GM18498 (cell line): ENCODE measurements around the gene PDGFD.

Experiments
- ATAC-seq: cut with Tn5 transposase; IDR thresholded peaks from one replicate; pipeline ENCODE4 v1.9.1; 2021; ENCODE audit warnings: mild to moderate bottlenecking, moderate library complexity; ENCODE audit not compliant: unreplicated experiment

PDGFD gene

DNA sequence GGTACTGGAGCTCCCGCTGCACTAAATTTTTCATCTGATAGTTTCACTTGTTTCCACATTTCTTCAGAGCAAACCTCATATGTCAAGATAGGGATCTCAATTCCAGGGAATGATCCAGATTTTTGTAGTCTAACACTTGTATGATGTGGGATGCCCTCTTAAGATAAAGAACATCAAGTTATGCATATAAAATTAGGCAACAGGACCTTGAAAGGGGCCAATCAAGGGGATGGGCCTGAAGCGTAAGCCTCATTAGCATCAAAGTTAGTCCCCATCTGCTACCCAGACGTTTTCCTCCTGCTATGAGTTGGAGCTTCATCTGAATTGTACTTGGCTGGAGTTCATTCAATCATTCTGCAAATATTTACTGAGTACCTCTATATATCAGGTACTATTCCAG, 17.5 kb downstream of the PDGFD start:
- no peak for ATAC-seq

DNA sequence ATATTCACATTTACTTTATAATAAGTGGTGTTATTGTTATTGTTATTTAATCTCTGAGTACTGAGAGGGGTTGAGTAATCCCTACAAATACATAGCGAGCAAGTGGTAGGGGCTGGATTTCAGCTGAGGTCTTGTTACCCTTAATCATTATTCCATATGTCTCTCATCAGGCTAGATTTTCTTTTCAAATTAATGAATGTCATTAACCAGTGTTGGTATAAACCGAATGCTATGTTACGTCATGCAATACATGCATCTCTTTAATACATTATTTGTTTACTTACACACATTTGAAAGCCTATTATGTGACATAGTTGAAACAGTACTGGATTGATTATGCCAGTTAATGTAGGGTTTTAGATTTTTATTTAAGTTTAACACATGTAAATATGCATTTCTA, 18.9 kb downstream of the PDGFD start:
- no peak for ATAC-seq

DNA sequence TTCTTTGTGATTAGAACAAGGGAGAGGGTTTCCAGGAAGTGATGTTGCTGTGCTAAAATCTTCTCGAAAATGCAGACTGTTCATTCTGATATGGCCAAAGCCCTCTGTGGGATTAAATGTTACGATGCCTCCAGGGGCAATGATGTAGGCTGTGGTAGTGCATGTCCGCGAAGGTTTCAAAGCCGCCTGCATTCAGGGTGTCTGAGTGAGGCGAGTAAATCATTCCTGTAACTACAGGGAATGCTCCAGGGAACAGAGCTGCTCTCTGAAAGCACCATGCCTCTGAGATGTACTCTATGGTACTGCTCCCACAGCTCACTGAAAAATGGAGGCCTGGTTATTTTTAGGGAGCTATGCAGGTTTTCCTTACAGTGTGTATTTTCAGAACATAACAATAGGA, 21.2 kb downstream of the PDGFD start:
- ATAC-seq: no peak

DNA sequence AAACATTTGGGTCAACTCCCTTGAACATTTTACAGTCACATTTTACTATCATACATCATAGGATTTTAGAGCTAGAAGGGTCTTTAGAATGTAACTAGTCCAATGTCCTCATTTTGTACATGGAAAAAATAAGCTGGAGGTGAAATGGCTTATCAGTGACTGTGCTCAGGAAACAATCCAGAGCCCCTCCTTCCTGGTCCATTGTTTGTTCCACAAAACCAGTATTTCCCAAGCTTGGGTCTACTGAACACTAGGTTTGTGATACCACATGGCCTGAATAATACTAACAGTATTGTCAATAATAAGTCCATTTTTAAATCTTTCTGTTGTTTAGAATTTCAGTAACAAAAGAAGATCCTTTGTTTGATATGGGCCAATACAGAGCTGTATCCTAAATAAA, 27.1 kb downstream of the PDGFD start:
- ATAC-seq: no peak

DNA sequence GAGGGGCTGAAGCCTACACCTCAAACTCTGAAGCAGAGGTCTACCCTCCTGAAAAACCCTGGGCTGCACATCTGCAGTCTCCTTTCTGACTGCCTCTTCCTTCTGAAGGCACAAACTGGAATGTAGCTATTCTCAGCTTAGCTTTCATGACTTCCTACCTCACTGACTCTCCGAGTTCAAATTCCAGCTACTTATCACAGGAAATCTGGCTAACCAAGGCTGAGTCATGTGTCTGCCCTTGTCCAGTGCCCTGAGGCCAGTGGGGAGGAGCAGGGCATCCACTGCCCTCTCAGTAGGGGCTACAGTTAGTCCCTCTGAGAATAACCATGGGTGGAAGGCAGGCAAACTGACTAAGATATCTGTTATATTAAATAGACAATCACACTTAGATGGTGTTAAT, 29.2 kb downstream of the PDGFD start:
- ATAC-seq: no peak

DNA sequence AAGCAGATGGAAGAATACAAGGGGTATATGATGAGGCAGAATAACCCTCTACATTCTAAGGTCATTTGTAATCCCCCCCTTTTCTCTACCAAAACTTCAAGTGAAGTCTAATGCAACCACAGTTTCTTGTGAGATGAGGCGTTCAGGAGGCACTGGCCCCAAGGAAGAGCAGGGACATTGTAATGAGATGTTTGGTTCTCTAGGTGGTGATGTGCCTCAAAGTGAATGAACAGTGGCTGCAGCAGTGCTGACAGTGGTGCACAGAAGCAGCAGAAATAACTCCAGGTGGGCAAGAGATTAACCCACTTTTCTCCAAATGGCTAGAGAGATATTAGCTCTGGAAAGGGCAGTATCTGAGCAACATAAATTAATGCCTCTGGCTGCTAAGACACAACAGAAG, 33.8 kb downstream of the PDGFD start:
- ATAC-seq: no peak

DNA sequence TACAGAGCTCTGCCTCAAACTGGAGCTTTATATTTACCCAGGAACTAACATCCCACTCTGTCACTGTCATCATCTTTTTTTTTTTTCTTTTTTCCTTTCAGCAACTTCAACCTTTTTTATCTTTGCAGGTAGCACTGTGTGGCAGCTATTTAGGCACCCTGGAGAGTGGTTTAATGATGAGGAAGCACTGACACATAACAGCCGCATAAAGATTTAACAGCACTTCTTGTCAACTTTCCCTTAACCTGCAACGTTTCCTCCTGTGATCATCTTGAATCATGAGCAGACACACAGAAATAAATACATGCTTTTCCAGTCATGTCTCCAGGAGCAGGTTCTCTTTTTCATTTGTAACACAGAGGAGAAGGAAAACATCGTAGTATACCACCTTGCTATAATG, 34.8 kb downstream of the PDGFD start:
- ATAC-seq: no peak

DNA sequence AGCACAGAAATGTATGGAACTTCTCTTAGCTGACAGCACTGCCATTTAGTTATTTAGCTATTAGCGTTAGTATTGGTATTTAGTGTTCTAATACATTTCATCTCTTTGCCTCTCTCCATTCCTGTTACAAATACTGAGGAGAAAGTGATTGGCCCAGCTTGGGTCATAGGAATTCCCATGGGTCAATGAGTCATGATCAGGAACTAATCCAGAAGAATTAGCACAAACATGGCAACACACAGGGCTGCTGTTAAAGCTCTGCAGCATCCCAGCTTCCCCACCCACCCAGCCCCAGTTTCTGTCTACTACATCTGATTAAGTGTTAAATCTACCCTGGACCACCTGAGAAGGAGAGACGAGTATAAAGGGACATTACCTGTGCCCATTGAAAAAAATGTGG, 36.1 kb downstream of the PDGFD start:
- ATAC-seq: no peak

DNA sequence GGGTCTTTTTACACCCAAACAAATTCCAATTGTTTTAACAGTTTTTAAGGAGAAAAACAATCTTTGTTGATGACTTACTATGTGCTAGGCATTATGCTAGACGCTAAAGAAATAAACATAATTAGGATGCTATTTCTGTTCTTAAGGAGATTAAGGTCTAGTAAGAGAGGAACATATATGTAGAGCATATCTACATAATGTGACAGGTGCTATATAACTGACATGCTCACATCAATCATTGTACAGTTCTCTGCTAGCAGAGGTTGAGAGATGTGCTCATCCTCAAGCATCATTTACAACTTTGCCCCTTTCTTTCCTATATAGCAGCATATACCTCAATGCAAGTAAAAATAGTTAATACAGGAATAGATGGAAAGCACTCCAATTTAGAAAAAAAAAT, 37.5 kb downstream of the PDGFD start:
- ATAC-seq: no peak

DNA sequence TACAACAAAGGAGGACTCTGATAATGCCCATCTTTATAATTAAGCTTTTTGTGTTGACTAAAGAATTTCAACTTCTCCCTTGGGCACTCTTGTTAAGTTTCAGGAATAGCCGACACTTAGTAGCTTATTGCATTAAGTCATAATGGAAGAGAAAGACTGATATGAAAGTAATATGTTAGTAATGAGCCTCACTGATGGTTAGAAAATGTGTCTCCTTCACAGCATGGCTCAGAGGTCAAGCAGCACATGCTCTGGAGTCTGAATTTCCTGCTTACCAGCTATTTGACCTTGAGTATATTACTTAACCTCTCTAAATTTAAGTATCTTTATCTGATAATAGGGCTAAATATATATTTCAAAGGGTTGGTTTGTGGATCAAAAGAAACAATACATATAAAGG, 39.0 kb downstream of the PDGFD start:
- ATAC-seq: peak; percentile 66

DNA sequence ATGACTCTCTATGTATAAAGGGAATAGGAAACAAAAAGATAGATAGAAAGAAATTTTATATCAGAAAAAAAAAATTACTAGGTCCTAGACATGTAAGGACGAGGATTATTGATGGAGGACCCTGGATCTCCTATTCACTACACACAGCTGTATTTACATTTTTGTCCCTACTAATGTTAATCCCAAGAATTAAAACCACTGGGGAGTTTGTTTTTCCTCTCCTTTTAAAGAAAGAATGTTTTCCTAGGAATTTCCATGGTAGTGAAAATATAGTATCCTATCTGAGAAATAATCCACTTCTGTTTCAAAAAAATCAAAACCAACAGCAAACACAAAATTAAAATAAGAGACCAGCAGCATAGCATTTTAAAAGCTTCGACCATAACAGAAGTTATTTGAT, 41.1 kb downstream of the PDGFD start:
- no peak for ATAC-seq

DNA sequence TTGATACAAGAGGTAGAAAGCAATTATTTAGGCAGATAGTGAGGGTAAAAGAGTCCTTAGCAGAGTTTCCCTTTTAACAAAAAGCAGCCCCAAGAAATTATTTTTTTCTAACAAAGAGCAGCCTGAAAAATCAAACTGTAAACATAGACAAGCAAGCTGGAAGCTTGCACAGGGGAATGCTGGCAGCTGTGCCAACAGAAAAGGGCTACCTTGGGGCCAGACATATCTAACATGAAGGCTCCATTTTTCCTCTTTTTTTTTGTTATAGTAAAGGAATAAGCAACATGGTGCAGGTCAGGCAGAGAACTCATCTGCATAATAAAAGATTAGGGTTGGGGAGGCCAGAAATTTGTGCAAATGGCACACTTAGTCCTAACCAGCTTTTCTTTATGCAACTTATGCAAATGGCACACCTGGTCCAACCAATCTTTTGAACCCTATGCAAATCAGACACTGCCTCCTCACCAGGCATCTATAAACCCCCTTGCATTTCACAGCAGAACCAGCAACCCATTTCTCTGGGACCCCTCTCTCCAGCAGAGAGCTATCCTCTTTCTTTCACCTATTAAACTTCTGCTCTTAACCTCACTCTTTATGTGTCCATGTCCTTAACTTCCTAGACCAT, 41.8 kb downstream of the PDGFD start:
- ATAC-seq: no peak

DNA sequence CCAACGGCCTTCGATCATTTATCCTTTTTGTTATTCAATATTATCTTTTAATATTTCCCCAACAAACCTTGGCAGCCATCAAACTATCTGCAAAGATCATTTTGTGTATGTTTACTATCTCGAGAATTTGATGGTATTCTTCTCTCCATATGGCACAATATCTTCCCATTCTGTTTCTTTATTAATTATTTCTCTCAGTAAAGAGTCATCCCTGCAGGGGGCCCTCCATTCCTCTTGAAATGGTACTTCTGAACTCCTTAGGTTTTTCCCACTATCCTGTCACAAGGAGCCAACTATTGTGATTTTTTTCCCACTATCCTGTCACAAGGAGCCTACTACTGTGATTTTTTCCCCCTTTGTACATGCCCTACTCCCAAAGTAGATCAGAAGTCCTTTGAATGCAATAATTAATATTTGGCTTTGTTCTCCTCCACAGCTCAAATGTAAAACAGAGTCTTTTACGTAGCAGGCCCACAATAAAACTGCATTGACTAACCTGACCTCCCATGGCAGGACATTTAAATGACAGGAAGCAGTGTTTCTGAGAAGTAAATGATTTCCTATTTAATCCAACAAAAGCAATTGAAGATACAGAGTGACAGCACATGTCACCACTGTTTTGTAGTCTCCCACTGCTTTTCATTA, 43.3 kb downstream of the PDGFD start:
- ATAC-seq: no peak

DNA sequence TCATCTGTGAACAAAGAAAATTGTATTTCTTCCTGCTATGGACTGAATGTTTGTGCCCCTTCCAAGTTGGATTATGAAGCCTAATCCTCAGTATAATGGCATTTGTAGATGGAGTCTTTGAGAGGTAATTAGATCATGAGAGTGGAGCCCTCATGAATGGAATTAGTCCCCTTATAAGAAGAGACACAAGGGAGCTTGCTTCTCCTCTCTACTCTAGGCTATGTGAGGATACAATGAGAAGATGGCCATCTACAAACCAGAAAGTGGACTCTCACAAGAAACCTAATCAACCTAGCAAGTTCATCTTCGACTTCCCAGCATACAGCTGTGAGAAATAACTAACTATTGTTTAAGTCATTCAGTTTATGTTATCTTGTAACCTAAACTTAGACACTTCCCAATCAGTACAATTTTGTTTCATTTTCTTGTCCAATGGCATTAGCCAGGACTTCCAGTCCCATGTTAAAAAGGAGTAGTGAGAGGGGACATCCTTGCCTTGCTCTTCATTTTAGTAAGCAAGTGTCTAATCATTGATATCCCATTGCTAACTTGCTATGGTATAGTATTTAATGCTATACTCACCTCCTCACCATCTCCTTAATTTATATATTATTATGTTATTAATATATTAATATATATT, 45.7 kb downstream of the PDGFD start:
- no peak for ATAC-seq

DNA sequence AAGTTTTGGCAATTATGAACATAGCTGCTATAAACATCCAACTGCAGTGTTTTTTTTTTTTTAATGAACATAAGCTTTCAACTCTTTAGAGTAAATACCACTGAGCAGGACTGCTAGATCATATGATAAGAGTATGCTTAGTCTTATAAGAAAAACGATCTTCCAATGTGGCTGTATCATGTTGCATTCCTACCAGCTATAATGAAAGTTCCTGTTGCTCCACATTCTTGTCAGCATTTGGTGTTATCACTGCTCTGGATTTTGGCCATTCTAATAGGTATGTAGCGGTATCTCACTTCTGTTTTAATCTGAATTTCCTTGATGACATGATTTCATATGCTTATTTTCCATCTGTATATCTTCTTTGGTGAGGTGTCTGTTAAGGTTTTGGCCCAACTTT, 50.4 kb downstream of the PDGFD start:
- no peak for ATAC-seq

DNA sequence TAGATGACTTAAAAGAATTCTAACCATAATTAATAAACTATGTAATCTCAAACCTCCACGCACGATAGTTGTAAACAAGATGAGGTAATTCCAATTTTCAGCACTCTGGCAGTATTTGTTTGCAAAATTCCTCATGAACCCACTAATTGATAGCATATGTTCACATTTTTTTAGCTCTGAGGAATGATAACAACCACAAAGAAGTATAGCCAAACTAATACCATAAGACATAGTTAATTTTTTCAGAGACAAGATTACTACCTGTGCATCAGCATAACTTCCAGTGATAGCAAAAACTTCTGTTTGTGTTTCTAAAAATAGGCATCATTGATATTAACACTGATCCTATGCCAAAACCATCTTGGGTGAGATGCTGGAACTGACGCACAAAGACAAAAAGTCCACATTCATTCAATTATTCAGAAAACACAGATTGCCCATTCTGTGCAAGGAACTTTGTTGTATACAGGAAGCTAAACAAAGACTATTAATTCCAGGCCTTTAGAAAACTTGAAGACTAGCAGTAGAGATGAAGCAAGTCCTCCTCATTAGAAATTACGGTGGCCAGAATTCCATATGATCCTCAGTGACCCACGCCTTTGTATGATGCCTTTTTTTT, 57.7 kb downstream of the PDGFD start:
- ATAC-seq: no peak

DNA sequence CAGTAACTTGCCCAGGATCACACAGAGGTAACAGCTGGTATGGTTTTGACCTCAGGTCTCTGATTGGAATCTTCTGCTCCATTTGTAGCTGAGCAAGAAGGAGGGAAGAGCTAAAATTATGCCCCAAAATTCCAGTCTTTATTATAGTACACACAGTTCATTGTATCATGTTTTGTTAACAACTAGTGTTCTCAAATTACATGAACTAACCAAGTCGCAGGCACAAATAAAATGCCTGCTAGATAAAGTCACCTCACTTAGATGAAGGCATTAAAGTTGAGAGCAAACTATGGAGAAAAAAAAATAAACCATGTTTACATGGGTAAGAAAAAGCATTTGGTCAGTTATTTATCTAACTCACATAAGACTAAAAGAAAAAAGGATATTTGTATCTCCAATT, 58.8 kb downstream of the PDGFD start:
- ATAC-seq: no peak

DNA sequence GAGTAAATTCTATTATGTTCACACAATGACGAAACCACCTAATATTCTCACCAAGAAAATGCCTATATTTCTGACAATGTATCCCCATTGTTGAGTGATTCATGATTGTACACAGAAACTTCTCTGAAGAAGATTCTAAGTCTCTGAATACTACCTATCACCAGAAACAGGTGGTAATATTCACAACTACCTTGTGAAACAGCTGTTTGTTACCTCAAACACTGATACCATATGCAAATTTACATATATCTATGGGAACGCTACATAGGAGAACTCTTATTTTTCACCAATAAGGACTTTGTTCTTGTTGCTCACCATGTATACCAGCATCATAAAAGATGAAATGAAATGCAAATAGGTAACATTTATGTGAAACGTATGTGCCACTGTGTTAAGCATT, 59.3 kb downstream of the PDGFD start:
- ATAC-seq: no peak

DNA sequence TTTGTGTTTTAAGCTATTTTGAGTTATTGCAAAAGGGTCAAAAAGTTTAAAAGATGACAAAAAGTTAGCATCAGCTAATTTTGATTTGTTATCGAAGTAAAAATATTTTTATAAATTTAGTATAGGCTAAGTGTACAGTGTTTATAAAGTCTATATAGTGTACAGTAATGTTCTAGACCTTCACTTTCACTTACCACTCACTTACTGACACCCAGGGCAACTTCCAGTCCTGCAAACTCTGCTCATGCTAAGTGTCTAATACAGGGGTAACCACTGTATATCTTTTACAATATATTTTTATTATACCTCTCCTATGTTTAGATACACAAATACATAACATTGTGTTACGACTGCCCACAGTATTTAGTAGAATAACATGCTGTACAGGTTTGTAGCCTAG, 59.7 kb downstream of the PDGFD start:
- no peak for ATAC-seq

DNA sequence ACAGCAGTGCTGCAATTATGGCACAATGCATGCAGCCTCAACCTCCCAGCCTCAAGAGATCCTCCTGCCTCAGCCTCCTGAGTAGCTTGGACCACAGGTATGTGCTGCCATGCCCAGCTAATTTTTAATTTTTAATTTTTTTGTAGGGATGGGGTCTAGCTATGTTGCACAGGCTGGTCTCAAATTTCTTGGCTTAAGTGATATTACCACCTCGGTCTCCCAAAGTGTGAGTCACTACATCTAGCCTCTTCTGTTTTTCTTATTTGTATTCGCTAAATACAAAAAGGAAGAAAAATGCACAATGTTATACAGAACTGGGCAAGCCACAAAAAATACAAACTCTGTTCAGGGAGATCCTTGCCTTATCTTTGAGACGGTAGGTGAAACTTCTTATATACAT, 65.4 kb downstream of the PDGFD start:
- ATAC-seq: peak; percentile 29

DNA sequence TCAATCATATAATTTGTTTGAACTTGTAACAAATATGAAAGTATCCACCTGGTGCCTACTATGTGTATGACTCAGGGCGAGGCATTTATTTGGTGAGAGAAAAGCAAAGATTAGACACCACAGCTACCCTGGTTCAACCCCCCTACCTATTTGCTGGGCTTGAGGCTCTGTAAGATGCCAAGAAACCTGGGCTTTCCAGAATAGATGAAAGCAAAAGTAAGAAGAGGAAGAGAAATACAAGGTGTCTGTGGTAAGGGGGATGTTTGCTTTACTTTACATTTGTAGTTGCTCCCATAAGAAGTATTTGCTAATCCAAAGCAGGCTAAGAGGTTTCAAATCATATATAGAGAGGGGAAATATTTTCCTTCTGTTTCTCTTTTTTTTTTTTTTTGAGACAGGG, 65.8 kb downstream of the PDGFD start:
- peak; percentile 93 for ATAC-seq

DNA sequence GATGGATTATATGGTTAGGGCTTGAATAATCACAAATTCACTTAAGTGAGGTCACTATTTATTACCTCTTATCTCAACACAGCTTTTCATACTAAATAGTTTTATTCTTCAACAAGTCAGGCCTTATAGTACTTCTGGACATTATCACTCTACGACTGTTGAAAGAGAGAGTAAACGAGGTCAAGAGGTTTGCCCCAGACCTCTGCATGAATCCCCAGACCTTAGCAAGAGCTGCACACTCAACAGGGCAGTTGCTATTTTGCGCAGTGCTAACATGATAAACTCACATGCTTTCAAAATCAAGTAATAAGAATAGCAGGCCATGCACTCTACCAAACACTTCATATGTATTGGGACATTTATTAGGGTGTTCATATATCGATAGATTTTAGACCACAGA, 67.0 kb downstream of the PDGFD start:
- ATAC-seq: no peak
